Measurements from ENCODE around the gene MACROD2.

MACROD2 gene

DNA sequence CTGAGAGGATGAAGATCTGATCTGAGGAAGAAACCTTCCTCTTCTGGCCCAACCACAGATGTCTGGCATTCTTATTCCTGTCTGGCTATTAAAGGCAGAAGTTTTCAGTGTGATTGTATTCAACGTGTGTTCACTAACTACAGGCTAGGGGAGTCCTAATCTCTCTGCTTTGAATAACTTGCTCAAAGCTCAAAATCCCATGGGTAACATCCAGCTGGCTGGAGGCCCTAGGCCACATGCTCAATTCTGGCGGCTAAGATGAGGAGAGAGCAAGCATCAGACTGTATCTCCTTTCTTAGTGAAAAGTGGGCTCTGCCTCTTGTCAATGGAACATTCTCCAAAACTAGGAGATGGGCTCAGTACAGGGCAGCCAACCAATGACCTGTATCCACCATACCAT, 2099.9 kb downstream of the MACROD2 start:
- TF ChIP-seq, protein P1, sequence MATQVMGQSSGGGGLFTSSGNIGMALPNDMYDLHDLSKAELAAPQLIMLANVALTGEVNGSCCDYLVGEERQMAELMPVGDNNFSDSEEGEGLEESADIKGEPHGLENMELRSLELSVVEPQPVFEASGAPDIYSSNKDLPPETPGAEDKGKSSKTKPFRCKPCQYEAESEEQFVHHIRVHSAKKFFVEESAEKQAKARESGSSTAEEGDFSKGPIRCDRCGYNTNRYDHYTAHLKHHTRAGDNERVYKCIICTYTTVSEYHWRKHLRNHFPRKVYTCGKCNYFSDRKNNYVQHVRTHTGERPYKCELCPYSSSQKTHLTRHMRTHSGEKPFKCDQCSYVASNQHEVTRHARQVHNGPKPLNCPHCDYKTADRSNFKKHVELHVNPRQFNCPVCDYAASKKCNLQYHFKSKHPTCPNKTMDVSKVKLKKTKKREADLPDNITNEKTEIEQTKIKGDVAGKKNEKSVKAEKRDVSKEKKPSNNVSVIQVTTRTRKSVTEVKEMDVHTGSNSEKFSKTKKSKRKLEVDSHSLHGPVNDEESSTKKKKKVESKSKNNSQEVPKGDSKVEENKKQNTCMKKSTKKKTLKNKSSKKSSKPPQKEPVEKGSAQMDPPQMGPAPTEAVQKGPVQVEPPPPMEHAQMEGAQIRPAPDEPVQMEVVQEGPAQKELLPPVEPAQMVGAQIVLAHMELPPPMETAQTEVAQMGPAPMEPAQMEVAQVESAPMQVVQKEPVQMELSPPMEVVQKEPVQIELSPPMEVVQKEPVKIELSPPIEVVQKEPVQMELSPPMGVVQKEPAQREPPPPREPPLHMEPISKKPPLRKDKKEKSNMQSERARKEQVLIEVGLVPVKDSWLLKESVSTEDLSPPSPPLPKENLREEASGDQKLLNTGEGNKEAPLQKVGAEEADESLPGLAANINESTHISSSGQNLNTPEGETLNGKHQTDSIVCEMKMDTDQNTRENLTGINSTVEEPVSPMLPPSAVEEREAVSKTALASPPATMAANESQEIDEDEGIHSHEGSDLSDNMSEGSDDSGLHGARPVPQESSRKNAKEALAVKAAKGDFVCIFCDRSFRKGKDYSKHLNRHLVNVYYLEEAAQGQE (IDR thresholded peaks at IDR 0.05; ENCODE audit: insufficient read depth in 1 of 2, low read depth in 2 of 2, low read length in 2 of 2), result no peak
- TF ChIP-seq FOXP2 (optimal IDR thresholded peaks at IDR 0.05; ENCODE audit: borderline replicate concordance, extremely low read depth, extremely low read length, insufficient read depth) (no peak), SIN3A (IDR thresholded peaks at IDR 0.05; ENCODE audit: borderline replicate concordance, insufficient read depth, low read length) (no peak), POLR2AphosphoS5 (IDR thresholded peaks at IDR 0.05; ENCODE audit: low read depth, low read length) (no peak), TAF1 (IDR thresholded peaks at IDR 0.05; ENCODE audit: borderline replicate concordance, insufficient read depth, low read length) (no peak)

GRCh38 chr20:16096756-16097326, 2101.5 kb downstream of the MACROD2 start:
- TF ChIP-seq TAF1 (IDR thresholded peaks at IDR 0.05; ENCODE audit: borderline replicate concordance, insufficient read depth, low read length) (no peak), FOXP2 (optimal IDR thresholded peaks at IDR 0.05; ENCODE audit: borderline replicate concordance, extremely low read depth, extremely low read length, insufficient read depth) (no peak), SIN3A (IDR thresholded peaks at IDR 0.05; ENCODE audit: borderline replicate concordance, insufficient read depth, low read length) (no peak)

- TF ChIP-seq POLR2AphosphoS5 (IDR thresholded peaks at IDR 0.05; ENCODE audit: low read depth, low read length) (no peak), TAF1 (IDR thresholded peaks at IDR 0.05; ENCODE audit: borderline replicate concordance, insufficient read depth, low read length) (no peak), FOXP2 (optimal IDR thresholded peaks at IDR 0.05; ENCODE audit: borderline replicate concordance, extremely low read depth, extremely low read length, insufficient read depth) (no peak), SIN3A (IDR thresholded peaks at IDR 0.05; ENCODE audit: borderline replicate concordance, insufficient read depth, low read length) (no peak)
- TF ChIP-seq, protein P1 (IDR thresholded peaks at IDR 0.05; ENCODE audit: insufficient read depth in 1 of 2, low read depth in 2 of 2, low read length in 2 of 2), result no peak
These were observed 2102.5 kb downstream of the MACROD2 start for GRCh38 chr20:16097788-16098187.

GRCh38 chr20:16098890-16099639, 2103.7 kb downstream of the MACROD2 start:
- TF ChIP-seq POLR2AphosphoS5 (IDR thresholded peaks at IDR 0.05; ENCODE audit: low read depth, low read length), result no peak

- no peak for TF ChIP-seq FOXP2 (optimal IDR thresholded peaks at IDR 0.05; ENCODE audit: borderline replicate concordance, extremely low read depth, extremely low read length, insufficient read depth)
- no peak for TF ChIP-seq SIN3A (IDR thresholded peaks at IDR 0.05; ENCODE audit: borderline replicate concordance, insufficient read depth, low read length)
- TF ChIP-seq, protein P1 (IDR thresholded peaks at IDR 0.05; ENCODE audit: insufficient read depth in 1 of 2, low read depth in 2 of 2, low read length in 2 of 2), result no peak
- TF ChIP-seq TAF1 (IDR thresholded peaks at IDR 0.05; ENCODE audit: borderline replicate concordance, insufficient read depth, low read length), result no peak
- no peak for TF ChIP-seq POLR2AphosphoS5 (IDR thresholded peaks at IDR 0.05; ENCODE audit: low read depth, low read length)
These were observed 2104.8 kb downstream of the MACROD2 start for GRCh38 chr20:16100111-16100510.

GRCh38 chr20:16100767-16101166, 2105.5 kb downstream of the MACROD2 start:
- no peak for TF ChIP-seq POLR2AphosphoS5 (IDR thresholded peaks at IDR 0.05; ENCODE audit: low read depth, low read length)
- no peak for TF ChIP-seq FOXP2 (optimal IDR thresholded peaks at IDR 0.05; ENCODE audit: borderline replicate concordance, extremely low read depth, extremely low read length, insufficient read depth)
- TF ChIP-seq, protein P1 (IDR thresholded peaks at IDR 0.05; ENCODE audit: insufficient read depth in 1 of 2, low read depth in 2 of 2, low read length in 2 of 2), result no peak
- no peak for TF ChIP-seq TAF1 (IDR thresholded peaks at IDR 0.05; ENCODE audit: borderline replicate concordance, insufficient read depth, low read length)
- no peak for TF ChIP-seq SIN3A (IDR thresholded peaks at IDR 0.05; ENCODE audit: borderline replicate concordance, insufficient read depth, low read length)
